ENCODE measurements around the gene ZSCAN31. TPM values are rescaled to one million over a fixed set of nuclear protein-coding genes. Genes with fewer than 3 reads are reported as not detected.
A peak's percentile ranks its signal among the peaks of the same experiment; 100 is the strongest.

ZSCAN31 gene
- total and polyA plus RNA-seq, 9 of the 15 experiments (the other 6 are each of a cell fraction or from before 2014, with no cell fraction given), result 3.9 to 12.1 (median 7.0) TPM

DNA sequence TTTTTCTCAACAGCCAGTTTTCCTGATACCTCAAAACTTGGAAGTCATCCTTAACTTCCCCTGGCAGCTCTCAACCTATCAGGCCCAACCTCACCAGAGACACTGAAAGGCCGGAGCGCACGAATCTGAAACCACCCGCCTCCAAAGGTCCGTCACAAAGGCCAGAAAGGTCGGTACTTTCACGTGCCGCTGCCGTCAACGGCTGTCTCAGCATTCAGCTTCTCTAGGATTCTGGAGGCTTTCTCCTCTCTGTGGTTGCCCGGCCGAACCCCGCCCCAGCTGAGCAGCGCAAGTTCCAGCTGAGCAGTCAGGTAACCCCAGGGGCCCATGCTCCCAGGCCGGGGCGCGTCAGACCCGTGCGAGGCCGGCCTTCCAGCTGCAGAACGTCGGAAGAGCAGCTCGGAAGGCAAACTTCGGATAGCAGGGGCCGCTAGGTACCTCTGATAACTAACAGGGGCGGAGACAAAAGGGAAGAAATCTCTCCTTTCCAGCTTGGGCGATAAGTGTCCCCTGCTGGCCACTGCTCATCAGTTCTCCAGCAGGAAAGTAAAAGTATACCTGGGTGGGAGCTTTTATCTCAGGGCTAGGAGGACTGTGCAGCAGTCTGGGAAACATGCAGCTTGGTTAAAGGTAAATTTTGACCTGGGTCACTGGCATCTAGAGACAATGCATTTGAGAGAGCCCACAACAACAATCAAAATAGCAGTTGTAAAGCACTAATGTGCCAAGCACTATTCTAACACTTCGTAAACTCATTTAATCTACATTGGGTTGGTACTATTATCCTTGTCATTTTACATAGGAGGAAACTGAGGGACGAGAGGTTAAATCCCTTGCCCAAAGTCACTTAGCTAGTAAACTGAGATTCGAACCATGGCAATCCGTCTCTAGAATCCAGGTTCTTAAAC lies 47.5 kb upstream of the ZSCAN31 start (continued):
- TF ChIP-seq, protein P1, sequence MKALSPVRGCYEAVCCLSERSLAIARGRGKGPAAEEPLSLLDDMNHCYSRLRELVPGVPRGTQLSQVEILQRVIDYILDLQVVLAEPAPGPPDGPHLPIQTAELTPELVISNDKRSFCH (CRISPR knock-in tag; IDR thresholded peaks at IDR 0.05), result no peak
- TF ChIP-seq, protein P1 (tag; IDR thresholded peaks at IDR 0.05), result peak; percentile 68; the same call in 1 of the 2 replicates
- TF ChIP-seq, protein P2, sequence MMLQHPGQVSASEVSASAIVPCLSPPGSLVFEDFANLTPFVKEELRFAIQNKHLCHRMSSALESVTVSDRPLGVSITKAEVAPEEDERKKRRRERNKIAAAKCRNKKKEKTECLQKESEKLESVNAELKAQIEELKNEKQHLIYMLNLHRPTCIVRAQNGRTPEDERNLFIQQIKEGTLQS (IDR thresholded peaks at IDR 0.05), result 0 out of 2 replicates have a peak, but pooled peaks have one; percentile 20
- TF ChIP-seq, protein P2 (CRISPR knock-in tag; conservative IDR thresholded peaks at IDR 0.05), result no peak
- TF ChIP-seq MTF1 (CRISPR knock-in tag; IDR thresholded peaks at IDR 0.05; ENCODE audit: borderline replicate concordance) (no peak), RAD21 (CRISPR knock-in tag; conservative IDR thresholded peaks at IDR 0.05 in 1 of 2, IDR thresholded peaks at IDR 0.05 in 1 of 2) (peak; percentile 42 to 55), CXXC5 (CRISPR knock-in tag; IDR thresholded peaks at IDR 0.05) (peak; percentile 87), HDAC6 (IDR thresholded peaks at IDR 0.05; ENCODE audit: low read depth, low read length) (no peak), RBM34 (IDR thresholded peaks at IDR 0.05; ENCODE audit: borderline replicate concordance, insufficient read depth, low read length) (no peak), SMC3 (conservative IDR thresholded peaks at IDR 0.05; ENCODE audit: insufficient read depth, low read depth, low read length) (no peak; the same call in 1 of the 2 replicates), ZNF175 (CRISPR knock-in tag; IDR thresholded peaks at IDR 0.05; ENCODE audit: low read depth) (no peak), SRF (CRISPR knock-in tag; IDR thresholded peaks at IDR 0.05) (no peak), ZNF224 (CRISPR knock-in tag; IDR thresholded peaks at IDR 0.05) (no peak), ZEB2 (IDR thresholded peaks at IDR 0.05) (0 out of 2 replicates have a peak, but pooled peaks have one; percentile 43), FOXK2 (conservative IDR thresholded peaks at IDR 0.05 in 1 of 2, IDR thresholded peaks at IDR 0.05 in 1 of 2; ENCODE audit: low read depth in 2 of 2) (no peak), FOXJ3 (CRISPR knock-in tag; IDR thresholded peaks at IDR 0.05) (no peak)
- TF ChIP-seq, protein P3, sequence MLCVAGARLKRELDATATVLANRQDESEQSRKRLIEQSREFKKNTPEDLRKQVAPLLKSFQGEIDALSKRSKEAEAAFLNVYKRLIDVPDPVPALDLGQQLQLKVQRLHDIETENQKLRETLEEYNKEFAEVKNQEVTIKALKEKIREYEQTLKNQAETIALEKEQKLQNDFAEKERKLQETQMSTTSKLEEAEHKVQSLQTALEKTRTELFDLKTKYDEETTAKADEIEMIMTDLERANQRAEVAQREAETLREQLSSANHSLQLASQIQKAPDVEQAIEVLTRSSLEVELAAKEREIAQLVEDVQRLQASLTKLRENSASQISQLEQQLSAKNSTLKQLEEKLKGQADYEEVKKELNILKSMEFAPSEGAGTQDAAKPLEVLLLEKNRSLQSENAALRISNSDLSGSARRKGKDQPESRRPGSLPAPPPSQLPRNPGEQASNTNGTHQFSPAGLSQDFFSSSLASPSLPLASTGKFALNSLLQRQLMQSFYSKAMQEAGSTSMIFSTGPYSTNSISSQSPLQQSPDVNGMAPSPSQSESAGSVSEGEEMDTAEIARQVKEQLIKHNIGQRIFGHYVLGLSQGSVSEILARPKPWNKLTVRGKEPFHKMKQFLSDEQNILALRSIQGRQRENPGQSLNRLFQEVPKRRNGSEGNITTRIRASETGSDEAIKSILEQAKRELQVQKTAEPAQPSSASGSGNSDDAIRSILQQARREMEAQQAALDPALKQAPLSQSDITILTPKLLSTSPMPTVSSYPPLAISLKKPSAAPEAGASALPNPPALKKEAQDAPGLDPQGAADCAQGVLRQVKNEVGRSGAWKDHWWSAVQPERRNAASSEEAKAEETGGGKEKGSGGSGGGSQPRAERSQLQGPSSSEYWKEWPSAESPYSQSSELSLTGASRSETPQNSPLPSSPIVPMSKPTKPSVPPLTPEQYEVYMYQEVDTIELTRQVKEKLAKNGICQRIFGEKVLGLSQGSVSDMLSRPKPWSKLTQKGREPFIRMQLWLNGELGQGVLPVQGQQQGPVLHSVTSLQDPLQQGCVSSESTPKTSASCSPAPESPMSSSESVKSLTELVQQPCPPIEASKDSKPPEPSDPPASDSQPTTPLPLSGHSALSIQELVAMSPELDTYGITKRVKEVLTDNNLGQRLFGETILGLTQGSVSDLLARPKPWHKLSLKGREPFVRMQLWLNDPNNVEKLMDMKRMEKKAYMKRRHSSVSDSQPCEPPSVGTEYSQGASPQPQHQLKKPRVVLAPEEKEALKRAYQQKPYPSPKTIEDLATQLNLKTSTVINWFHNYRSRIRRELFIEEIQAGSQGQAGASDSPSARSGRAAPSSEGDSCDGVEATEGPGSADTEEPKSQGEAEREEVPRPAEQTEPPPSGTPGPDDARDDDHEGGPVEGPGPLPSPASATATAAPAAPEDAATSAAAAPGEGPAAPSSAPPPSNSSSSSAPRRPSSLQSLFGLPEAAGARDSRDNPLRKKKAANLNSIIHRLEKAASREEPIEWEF (CRISPR knock-in tag; IDR thresholded peaks at IDR 0.05), result no peak
- TF ChIP-seq, protein P4, sequence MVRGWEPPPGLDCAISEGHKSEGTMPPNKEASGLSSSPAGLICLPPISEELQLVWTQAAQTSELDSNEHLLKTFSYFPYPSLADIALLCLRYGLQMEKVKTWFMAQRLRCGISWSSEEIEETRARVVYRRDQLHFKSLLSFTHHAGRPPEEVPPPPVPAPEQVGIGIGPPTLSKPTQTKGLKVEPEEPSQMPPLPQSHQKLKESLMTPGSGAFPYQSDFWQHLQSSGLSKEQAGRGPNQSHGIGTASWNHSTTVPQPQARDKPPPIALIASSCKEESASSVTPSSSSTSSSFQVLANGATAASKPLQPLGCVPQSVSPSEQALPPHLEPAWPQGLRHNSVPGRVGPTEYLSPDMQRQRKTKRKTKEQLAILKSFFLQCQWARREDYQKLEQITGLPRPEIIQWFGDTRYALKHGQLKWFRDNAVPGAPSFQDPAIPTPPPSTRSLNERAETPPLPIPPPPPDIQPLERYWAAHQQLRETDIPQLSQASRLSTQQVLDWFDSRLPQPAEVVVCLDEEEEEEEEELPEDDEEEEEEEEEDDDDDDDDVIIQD (CRISPR knock-in tag; IDR thresholded peaks at IDR 0.05), result no peak

Data from K562 (cell line).